Aorta (tissue), 5 donors: ENCODE data around the gene FTH1. TPM values are rescaled to one million over a fixed set of nuclear protein-coding genes. Genes with fewer than 3 reads are reported as not detected.
"Not testable (repeated sequence)": the region's sequence is repeated elsewhere in the genome, so short reads cannot be mapped to it uniquely, and the experiment has no call there.

Experiments used
- ATAC-seq: fragments of 200-7000 bp; cut with Tn5 transposase; one replicate; pipeline ENCODE4 v1.9.1; 2022; ENCODE audit warnings: moderate library complexity; ENCODE audit not compliant: low FRiP score
- DNase-seq, 2 donors: peaks; one replicate each; pipeline ENCODE4 v3.0.0-alpha.2; 2020
- H3K27ac ChIP-seq, 2 donors: one replicate each; pipeline ENCODE4 v1.5.1; 2013; ENCODE audit warnings: low read length in 2 of 2, mild to moderate bottlenecking in 2 of 2, moderate library complexity in 2 of 2, control low read depth in 1 of 2, inconsistent platforms in 1 of 2, low read depth in 1 of 2
- H3K27me3 ChIP-seq, 2 donors: one replicate each; pipeline ENCODE4 v1.6.1; 2013; ENCODE audit warnings: control low read depth in 1 of 2, low read length in 1 of 2, mild to moderate bottlenecking in 1 of 2, moderate library complexity in 1 of 2; ENCODE audit not compliant: insufficient read depth in 2 of 2, control insufficient read depth in 1 of 2
- H3K36me3 ChIP-seq, 2 donors: one replicate each; pipeline ENCODE4 v1.6.1; 2013; ENCODE audit warnings: control low read depth in 1 of 2, low read length in 1 of 2, mild to moderate bottlenecking in 1 of 2; ENCODE audit not compliant: insufficient read depth in 2 of 2, control insufficient read depth in 1 of 2
- H3K4me1 ChIP-seq, 2 donors: one replicate each; pipeline ENCODE4 v1.6.1; 2013; ENCODE audit warnings: low read length in 2 of 2, control low read depth in 1 of 2, mild to moderate bottlenecking in 1 of 2, moderate library complexity in 1 of 2; ENCODE audit not compliant: insufficient read depth in 2 of 2, control insufficient read depth in 1 of 2
- H3K4me3 ChIP-seq, 2 donors: one replicate each; pipeline ENCODE4 v1.5.1; 2013; ENCODE audit warnings: low read length in 2 of 2, control low read depth in 1 of 2, mild to moderate bottlenecking in 1 of 2
- H3K9me3 ChIP-seq: one replicate; pipeline ENCODE4 v1.6.1; 2013; ENCODE audit warnings: mild to moderate bottlenecking, low read length; ENCODE audit not compliant: control insufficient read depth
- WGBS, 2 donors: extraction: QIAGEN DNeasy Blood & Tissue Kit; methylation state at CpG; one replicate each; pipeline ENCODE4 v1.1.7; 2013; 5-methylcytosine and 5-hydroxymethylcytosine counted together
- intact Hi-C, 2 donors: fragments of 100-400 bp; cut with DNase I; formaldehyde crosslinking; loops; one replicate each; pipeline versions ENCODE4 v1.14.2 to v1.15.0; 2022
- polyA plus RNA-seq, 2 donors: library from polyadenylated mRNA; stranded (reverse); fragments of 200-250 nt; gene quantifications; one replicate each; pipeline ENCODE4 v1.2.3, GENCODE V29; 2013
- total RNA-seq, 2 donors: library from RNA; stranded (reverse); fragmentation: NEBNext Ultra II Directional; extraction: Animal tissue kit (Norgen Biotek cat#: 25700); gene quantifications; one replicate each; pipeline ENCODE4 v1.2.1, GENCODE V29; 2021
- donor health status: healthy with polysubstance abuse.
- donor health status: Bipolar disorder and iron deficiency.
- donor health status: DM: no; HTN: no; CAD: no.
- donor health status: DM: no; HTN: no; CAD: no.
- donor health status: DM: yes; HTN: yes; CAD: no.

FTH1 gene
- total and polyA plus RNA-seq, 4 donors, result 2,602 to 9,506 (median 3,930) TPM

DNA sequence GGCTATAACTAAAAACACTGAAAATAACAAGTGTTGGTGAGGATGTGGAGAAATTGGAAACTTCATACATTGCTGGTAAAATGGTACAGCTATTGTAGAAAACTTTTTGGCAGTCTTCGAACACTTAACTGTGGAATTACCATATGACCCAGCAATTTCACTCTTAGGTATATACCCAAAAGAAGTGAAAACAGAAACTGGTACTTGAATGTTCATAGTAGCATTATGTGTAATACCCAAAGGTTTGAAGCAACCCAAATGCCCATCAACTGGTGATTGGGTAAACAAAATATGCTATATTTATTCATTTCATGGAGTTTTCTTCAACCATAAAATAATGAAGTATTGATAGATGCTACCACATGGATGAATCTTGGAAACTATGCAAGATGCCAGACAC, 40.8 kb upstream of the FTH1 start:
- Histone ChIP-seq H3K4me3 (no peak overlapping the region), H3K4me1 (no peaks in the 10 kb centered on the region), H3K36me3 (no peaks in the 10 kb centered on the region), H3K27me3 (no peaks in the 10 kb centered on the region), H3K27ac (no peak overlapping the region), H3K9me3 (no peaks in the 10 kb centered on the region)
- intact Hi-C loops, result loop anchor here in 1 of 2 donors (5.0 kb wide), 1 partner anchor 41 kb away; the partner anchor contains the start of gene FTH1
- DNase-seq (no peak), ATAC-seq (no peak)
- 93 to 96% methylated on average over 1 of the region's 1 CpG for WGBS, 2 donors

DNA sequence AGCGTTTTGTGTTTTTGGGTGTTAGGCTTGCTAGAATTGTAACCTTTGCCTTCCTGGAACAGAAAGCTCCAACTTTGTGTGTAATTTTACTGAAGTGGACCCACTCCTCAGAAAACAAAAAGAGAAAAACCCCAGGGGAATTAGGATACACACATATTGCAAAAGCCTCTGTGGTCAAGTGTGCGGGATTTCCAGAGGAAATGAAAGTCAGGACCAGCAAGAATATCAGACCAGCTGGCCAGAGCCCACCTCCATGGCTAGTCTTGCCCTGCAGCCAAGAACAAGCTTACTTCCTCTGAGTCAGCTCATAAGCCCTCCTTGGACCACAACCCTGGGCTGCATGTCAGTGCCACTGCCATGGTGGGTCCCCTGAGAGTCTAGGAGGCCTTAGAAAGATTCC, 37.0 kb upstream of the FTH1 start:
- Histone ChIP-seq H3K27ac (peak overlapping the region in 1 of 2 donors; percentile 57), H3K27me3 (no peaks in the 10 kb centered on the region), H3K36me3 (no peaks in the 10 kb centered on the region), H3K9me3 (no peaks in the 10 kb centered on the region), H3K4me1 (no peaks in the 10 kb centered on the region), H3K4me3 (no peak overlapping the region)
- 7 to 15% methylated on average over 2 of the region's 2 CpGs for WGBS, 2 donors
- intact Hi-C loops, result no loop called here
- ATAC-seq, result peak; percentile 76
- DNase-seq, result peak; percentile 79 to 90

DNA sequence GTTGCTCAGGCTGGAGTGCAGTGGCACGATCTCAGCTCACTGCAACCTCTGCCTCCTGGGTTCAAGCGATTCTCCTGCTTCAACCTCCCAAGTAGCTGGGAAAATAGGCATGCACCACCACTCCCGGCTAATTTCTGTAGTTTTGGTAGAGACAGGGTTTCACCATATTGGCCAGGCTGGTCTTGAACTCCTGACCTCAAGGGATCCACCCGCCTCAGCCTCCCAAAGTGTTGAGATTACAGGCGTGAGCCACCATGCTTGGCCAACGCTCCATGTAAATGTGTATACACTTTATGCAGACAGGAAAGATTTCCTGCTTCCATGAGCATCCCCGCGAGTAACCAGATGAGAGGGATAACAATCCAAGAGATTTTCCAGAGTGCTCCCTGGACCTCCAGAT, 34.8 kb upstream of the FTH1 start:
- ATAC-seq, H3K27me3 ChIP-seq, H3K9me3 ChIP-seq, H3K36me3 ChIP-seq, intact Hi-C loops, H3K4me3 ChIP-seq, H3K4me1 ChIP-seq, H3K27ac ChIP-seq: not testable (repeated sequence)
- WGBS, 2 donors, result 92 to 95% methylated on average over 8 of the region's 8 CpGs
- DNase-seq, result peak in 1 of 2 donors; percentile 19

DNA sequence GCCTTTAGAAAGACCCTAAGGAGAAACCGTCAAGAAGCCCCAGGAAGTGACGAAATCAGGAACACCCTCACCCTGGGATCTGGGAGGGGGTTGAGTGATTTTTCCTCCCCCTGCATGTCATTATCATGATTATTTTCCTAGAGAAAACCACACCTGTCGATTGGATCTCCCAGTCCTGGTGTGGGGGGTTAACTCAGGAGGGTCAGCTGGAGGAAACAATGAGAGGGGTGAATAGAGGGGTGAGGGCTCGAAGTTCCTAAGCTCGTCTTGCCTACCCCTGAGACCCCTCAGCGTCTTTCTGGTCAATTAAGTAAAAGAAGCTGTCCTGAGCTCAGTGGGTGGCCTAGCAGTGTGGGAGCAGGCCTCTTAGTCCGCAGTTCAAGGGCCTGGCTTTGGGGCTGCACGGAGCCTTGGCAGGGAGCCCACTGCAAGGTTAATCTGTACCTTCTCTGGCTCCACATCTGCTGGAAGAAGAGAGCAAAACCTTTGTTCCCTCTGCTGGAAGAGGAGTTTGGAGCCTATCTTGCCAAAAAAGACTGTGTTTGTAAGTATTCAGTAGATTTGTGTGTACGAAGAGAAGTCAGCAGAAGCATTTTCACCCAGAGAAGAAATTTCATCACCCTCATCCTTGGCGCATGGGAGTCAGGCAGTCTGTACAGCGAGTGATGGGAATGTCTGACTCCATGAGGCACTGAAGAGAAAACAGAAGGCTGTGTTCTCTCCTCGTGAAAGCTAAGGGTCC, 34.2 kb upstream of the FTH1 start:
- Histone ChIP-seq H3K36me3 (no peaks in the 10 kb centered on the region), H3K4me3 (no peak overlapping the region), H3K9me3 (no peaks in the 10 kb centered on the region), H3K27ac (no peak overlapping the region), H3K4me1 (no peaks in the 10 kb centered on the region), H3K27me3 (no peaks in the 10 kb centered on the region)
- 60 to 75% methylated on average over 12 of the region's 12 CpGs for WGBS, 2 donors
- no peak for ATAC-seq
- DNase-seq, result peak in 1 of 2 donors; percentile 25
- intact Hi-C loops, result no loop called here

DNA sequence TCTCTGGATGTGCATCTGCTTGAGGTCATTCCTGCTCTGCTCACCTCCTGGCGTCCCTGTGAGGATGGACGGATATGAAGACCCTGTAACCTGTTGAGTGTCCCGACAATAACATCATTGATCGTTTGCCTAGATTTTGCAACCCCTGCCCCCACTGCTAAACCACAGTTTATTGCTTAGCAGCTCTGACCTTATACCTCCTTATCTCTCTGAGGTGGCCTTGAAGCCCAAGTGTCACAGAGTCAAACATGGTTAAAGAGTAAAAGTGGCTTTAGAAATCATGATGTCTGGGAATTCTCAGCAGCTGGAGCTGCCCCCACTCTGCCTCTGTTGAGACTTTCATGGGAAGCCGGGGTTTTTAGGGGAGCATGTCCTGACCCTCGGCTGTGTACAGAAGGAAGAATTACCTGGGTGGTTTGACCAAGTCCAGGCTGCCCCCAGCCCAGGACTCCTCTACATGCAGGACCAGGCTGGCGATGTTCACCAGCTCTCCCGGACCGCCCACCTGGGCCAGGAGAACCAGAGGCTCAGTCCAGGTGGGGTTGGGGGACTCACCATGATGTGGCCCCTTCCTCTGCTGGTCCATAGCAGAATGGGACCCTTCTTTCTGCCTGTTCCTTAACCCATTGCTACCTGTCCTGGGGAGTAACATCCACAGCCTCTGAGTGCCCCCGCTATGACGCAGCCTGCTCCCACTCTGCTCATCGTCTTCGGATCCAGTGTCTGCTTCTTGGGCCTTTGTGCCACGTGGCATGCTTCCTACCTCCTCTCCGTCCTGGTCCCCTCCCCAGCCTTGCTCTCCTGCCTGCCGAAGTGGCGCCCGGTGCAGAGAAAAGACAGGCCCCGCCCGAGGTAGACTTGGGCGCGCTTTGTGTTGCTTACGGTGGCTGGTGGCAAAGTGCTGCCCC, 33.4 kb upstream of the FTH1 start:
- H3K4me3 ChIP-seq, result no peak overlapping the region
- no peaks in the 10 kb centered on the region for H3K27me3 ChIP-seq
- no peak overlapping the region for H3K27ac ChIP-seq
- DNase-seq (peak in 1 of 2 donors; percentile 52), ATAC-seq (no peak)
- intact Hi-C loops, result no loop called here
- no peaks in the 10 kb centered on the region for H3K4me1 ChIP-seq
- no peaks in the 10 kb centered on the region for H3K9me3 ChIP-seq
- whole genome bisulfite sequencing, 2 donors, result 93% methylated on average over 23 of the region's 23 CpGs
- no peaks in the 10 kb centered on the region for H3K36me3 ChIP-seq

DNA sequence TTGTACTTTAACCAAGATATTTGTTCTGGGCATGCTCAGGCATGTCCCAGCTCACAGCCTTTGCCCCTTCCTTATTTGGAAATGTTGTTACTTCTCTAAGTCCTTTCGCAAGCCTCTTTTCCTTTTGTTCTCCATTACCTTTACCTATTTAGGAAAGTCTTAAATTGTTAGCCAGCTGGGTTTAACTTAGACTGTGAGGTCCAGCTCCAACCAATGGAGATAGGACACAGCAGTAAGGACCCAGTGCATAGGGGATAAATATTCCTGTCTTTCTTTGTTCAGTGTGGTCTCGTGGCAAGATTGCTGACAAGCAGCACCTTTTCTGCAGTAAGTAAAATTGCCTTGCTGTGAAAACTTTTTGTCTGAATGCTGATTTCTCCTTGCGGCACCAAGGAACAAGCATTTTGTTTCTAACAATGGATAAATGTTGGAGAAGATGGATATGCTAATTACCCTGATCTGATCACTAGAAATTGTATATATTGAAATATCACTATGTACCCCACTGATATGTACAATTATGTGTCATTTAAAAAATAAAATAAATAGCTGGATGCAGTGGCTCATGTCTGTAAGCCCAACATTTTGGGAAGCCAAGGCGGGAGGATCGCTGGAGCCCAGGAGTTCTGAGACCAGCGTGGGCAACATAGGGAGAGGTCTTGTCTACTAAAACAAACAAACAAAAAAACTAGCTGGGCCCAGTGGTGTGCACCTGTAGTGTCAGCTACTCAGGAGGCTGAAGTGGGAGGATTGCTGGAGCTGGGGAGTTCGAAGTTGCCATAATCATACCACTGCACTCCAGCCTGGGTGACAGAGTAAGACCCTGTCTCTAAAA, 31.9 kb upstream of the FTH1 start:
- DNase-seq (peak in 1 of 2 donors; percentile 41), ATAC-seq (no peak)
- Histone ChIP-seq H3K27me3 (no peaks in the 10 kb centered on the region), H3K27ac (no peak overlapping the region), H3K4me1 (no peaks in the 10 kb centered on the region), H3K36me3 (no peaks in the 10 kb centered on the region), H3K9me3 (no peaks in the 10 kb centered on the region), H3K4me3 (no peak overlapping the region)
- intact Hi-C loops, result no loop called here
- 96 to 99% methylated on average over 7 of the region's 7 CpGs for WGBS, 2 donors

DNA sequence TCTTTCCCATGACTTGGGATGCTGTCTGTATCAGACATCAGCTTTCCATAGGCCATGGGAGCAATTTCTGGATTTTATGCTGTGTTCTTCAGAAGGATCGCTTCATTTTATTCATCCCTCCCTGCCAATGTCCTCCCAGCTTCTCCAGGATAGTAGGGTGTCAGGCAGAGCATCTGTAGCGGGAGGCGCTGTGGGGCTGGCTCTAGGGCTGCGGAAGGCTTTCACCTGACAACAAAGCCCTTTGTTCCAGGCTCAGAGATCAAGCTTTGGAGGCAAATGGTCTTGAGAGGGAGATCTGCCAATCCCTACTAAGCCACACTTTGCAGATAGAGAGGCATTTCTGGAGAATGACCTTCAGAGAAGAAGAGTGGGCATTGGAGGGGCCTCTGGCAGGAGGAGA, 29.5 kb upstream of the FTH1 start:
- intact Hi-C loops, result no loop called here
- Histone ChIP-seq H3K4me3 (no peak overlapping the region), H3K36me3 (no peaks in the 10 kb centered on the region), H3K9me3 (no peaks in the 10 kb centered on the region), H3K27ac (no peak overlapping the region), H3K4me1 (no peaks in the 10 kb centered on the region), H3K27me3 (no peaks in the 10 kb centered on the region)
- WGBS, 2 donors, result 95 to 97% methylated on average over 4 of the region's 4 CpGs
- peak in 1 of 2 donors; percentile 24 for DNase-seq
- ATAC-seq, result no peak

DNA sequence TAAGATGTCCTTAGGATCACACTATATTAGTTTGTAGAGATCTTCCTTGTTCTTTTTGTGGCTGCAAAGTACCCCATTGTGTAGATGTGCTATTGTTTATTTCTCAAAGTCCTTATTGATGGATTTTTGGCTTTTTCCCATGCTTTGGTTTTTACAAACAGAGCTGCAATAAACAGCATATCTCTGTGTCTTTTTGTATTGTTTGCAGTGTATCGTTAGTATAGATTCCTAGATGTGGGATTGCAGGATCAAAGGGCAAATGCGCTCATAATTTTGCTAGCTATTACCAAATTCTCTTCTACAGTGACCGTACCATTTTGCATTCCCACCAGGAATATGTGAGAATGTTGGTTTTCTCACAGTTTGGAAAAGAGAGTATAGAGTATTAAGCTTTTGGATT, 27.5 kb upstream of the FTH1 start:
- 88 to 89% methylated on average over 3 of the region's 3 CpGs for WGBS, 2 donors
- no peak for ATAC-seq
- DNase-seq, result no peak

More for the DNA sequence above, 27.5 kb upstream of the FTH1 start:
- H3K27ac ChIP-seq, result no peak overlapping the region
- H3K27me3 ChIP-seq, result no peaks in the 10 kb centered on the region
- H3K36me3 ChIP-seq, result no peaks in the 10 kb centered on the region
- no peak overlapping the region for H3K4me3 ChIP-seq
- H3K4me1 ChIP-seq, result no peaks in the 10 kb centered on the region
- intact Hi-C loops, result no loop called here
- no peaks in the 10 kb centered on the region for H3K9me3 ChIP-seq
